GM23338 (cell line): ENCODE results near the gene IFITM5. TPM values are rescaled to one million over a fixed set of nuclear protein-coding genes. Genes with fewer than 3 reads are reported as not detected.

Source experiments
- ATAC-seq: fragments of 200-7000 bp; cut with Tn5 transposase; 3 replicates; pipeline ENCODE4 v1.9.1; 2020
- DNase-seq: peaks from one replicate; pipeline ENCODE4 v3.0.0-alpha.2; 2015; ENCODE audit warnings: low spot score
- H2AFZ ChIP-seq: fragments of 200-600 bp; sonication (generic); 2 replicates; pipeline ENCODE4 v1.8.0; 2016; ENCODE audit warnings: antibody characterized with exemption, mild to moderate bottlenecking, moderate library complexity
- H3F3A ChIP-seq: fragments of 200-600 bp; sonication (generic); replicated peaks from 2 replicates; pipeline ENCODE4 v1.8.0; 2017; ENCODE audit warnings: antibody characterized with exemption, mixed run types, low read depth
- H3K27ac ChIP-seq: fragments of 200-600 bp; sonication (generic); 2 replicates; pipeline ENCODE4 v1.6.1; 2016; ENCODE audit warnings: low read depth
- H3K27me3 ChIP-seq: fragments of 200-600 bp; sonication (generic); 2 replicates; pipeline ENCODE4 v1.8.0; 2016; ENCODE audit warnings: mild to moderate bottlenecking, mixed run types, moderate library complexity; ENCODE audit not compliant: insufficient read depth
- H3K36me3 ChIP-seq: fragments of 200-600 bp; sonication (generic); 2 replicates; pipeline ENCODE4 v1.8.0; 2016; ENCODE audit warnings: mild to moderate bottlenecking; ENCODE audit not compliant: insufficient read depth
- H3K4me1 ChIP-seq: fragments of 200-600 bp; sonication (generic); 2 replicates; pipeline ENCODE4 v1.8.0; 2016; ENCODE audit warnings: mild to moderate bottlenecking, moderate library complexity; ENCODE audit not compliant: insufficient read depth
- H3K4me2 ChIP-seq: fragments of 200-600 bp; sonication (generic); 2 replicates; pipeline ENCODE4 v1.7.1; 2017; ENCODE audit warnings: mixed run types
- H3K4me3 ChIP-seq: fragments of 200-600 bp; sonication (generic); 2 replicates; pipeline ENCODE4 v1.6.1; 2016; ENCODE audit warnings: mixed run types
- H3K79me2 ChIP-seq: fragments of 200-600 bp; sonication (generic); replicated peaks from 2 replicates; pipeline ENCODE4 v1.8.0; 2017; ENCODE audit warnings: mild to moderate bottlenecking; ENCODE audit not compliant: insufficient read depth
- H3K9me2 ChIP-seq: fragments of 200-600 bp; sonication (generic); 2 replicates; pipeline ENCODE4 v1.8.0; 2017; ENCODE audit not compliant: insufficient read depth
- H4K20me1 ChIP-seq: fragments of 200-600 bp; sonication (generic); replicated peaks from 2 replicates; pipeline ENCODE4 v1.8.0; 2017; ENCODE audit warnings: mild to moderate bottlenecking; ENCODE audit not compliant: insufficient read depth
- H3K27ac Mint-ChIP-seq: 2 replicates; pipeline ENCODE4 v1.8.0; 2020; ENCODE audit warnings: inconsistent platforms, mild to moderate bottlenecking, moderate library complexity, mixed read lengths
- H3K27me3 Mint-ChIP-seq: 3 replicates; pipeline ENCODE4 v1.8.0; 2022; ENCODE audit warnings: low read depth, mild to moderate bottlenecking, moderate library complexity, mixed read lengths, inconsistent platforms; ENCODE audit not compliant: insufficient read depth, poor library complexity
- H3K36me3 Mint-ChIP-seq: 3 replicates; pipeline ENCODE4 v1.8.0; 2021; ENCODE audit warnings: low read depth, mild to moderate bottlenecking, inconsistent platforms, moderate library complexity, mixed read lengths
- H3K4me1 Mint-ChIP-seq: 3 replicates; pipeline ENCODE4 v1.8.0; 2020; ENCODE audit warnings: mild to moderate bottlenecking, inconsistent platforms, mixed read lengths
- H3K4me3 Mint-ChIP-seq: 3 replicates; pipeline ENCODE4 v1.8.0; 2021; ENCODE audit warnings: moderate library complexity, mild to moderate bottlenecking, inconsistent platforms, mixed read lengths
- H3K9me3 Mint-ChIP-seq: 3 replicates; pipeline ENCODE4 v1.8.0; 2020; ENCODE audit warnings: moderate library complexity, mild to moderate bottlenecking, inconsistent platforms, mixed read lengths
- CREB1 ChIP-seq: fragments of 250-450 bp; sonication (Bioruptor Pico); IDR thresholded peaks from 2 replicates; pipeline ENCODE4 v1.5.0; 2020; ENCODE audit warnings: low read depth, mild to moderate bottlenecking, moderate library complexity
- EZH2 ChIP-seq: fragments of 200-600 bp; sonication (generic); IDR thresholded peaks from one replicate; pipeline ENCODE4 v1.8.0; 2017; ENCODE audit warnings: antibody characterized with exemption, mild to moderate bottlenecking, low read depth; ENCODE audit not compliant: unreplicated experiment
- JUNB ChIP-seq: IDR thresholded peaks from one replicate; pipeline ENCODE4 v1.6.1; 2016; ENCODE audit warnings: antibody characterized with exemption; ENCODE audit not compliant: unreplicated experiment
- NANOG ChIP-seq: IDR thresholded peaks from 2 replicates; pipeline ENCODE4 v1.6.1; 2016; ENCODE audit warnings: antibody characterized with exemption, borderline replicate concordance
- STAT1 ChIP-seq: IDR thresholded peaks from one replicate; pipeline ENCODE4 v1.6.1; 2016; ENCODE audit warnings: antibody characterized with exemption; ENCODE audit not compliant: unreplicated experiment
- ZNF114 ChIP-seq: fragments of 250-450 bp; sonication (Bioruptor Pico); IDR thresholded peaks from 2 replicates; pipeline ENCODE4 v1.5.0; 2020; ENCODE audit warnings: mild to moderate bottlenecking, moderate library complexity
- polyA plus RNA-seq: library from polyadenylated mRNA; unstranded; fragments of >200 nt; fragmentation: Nextera tagmentation; extraction: Ambion mirVana; gene quantifications from 2 replicates; pipeline ENCODE4 v1.2.1, GENCODE V29; 2016
- total RNA-seq: library from RNA; depleted of rRNA; stranded (reverse); fragments of >200 nt; shearing (Covaris generic); gene quantifications from 2 replicates; pipeline ENCODE4 v1.2.3, GENCODE V29; 2014
- TF ChIP-seq, protein P1 (sequence below): IDR thresholded peaks from one replicate; pipeline ENCODE4 v1.6.1; 2018; ENCODE audit warnings: antibody characterized with exemption; ENCODE audit not compliant: unreplicated experiment
- TF ChIP-seq, protein P2 (sequence below), 2 experiments: fragments of 200-600 bp in 1 of 2; sonication (generic) in 1 of 2; conservative IDR thresholded peaks; 2 replicates each; pipeline versions ENCODE4 v1.5.1 to v1.6.1; 2016 to 2017; ENCODE audit warnings: antibody characterized with exemption in 2 of 2, low read depth in 2 of 2, mild to moderate bottlenecking in 2 of 2, moderate library complexity in 1 of 2
- TF ChIP-seq, protein P3 (sequence below): fragments of 250-450 bp; sonication (Bioruptor Pico); IDR thresholded peaks from 2 replicates; pipeline ENCODE4 v1.5.0; 2020; ENCODE audit warnings: mild to moderate bottlenecking, moderate library complexity

The IFITM5 gene
- total and polyA plus RNA-seq, 2 experiments from 2014 or later, result not detected

DNA sequence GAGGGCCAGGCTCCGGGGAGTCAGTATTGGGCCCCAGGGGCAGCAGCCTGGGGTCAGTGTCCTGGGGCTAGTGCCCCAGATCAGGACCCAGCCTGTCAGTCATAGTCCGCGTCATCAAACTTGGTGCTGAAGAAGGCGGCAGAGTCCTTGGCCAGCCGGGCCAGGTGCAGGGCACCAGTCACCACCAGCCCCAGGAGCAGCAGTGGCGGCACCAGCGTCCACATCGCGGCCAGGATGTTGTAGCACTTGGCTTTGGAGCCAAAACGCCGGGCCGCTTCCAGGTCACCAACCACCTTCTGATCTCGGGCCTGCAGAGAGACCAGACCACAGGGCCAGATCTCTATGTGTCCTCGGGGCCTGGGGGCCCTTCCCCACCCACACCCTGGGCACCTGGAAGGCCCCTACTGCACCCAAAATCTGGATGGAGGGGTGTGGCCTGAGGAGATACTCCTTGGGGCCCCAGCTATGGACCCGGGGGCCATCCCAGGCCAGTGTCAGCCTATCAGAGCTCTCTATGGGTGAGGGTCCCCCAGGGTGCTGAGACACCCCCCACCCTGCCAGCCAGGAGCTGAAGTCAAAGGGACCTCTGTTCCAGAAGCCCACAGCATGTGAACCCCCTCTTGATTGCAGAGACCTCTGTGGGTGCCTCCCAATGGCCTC is 790 bp downstream of the IFITM5 start (continued):
- TF ChIP-seq, protein P1, sequence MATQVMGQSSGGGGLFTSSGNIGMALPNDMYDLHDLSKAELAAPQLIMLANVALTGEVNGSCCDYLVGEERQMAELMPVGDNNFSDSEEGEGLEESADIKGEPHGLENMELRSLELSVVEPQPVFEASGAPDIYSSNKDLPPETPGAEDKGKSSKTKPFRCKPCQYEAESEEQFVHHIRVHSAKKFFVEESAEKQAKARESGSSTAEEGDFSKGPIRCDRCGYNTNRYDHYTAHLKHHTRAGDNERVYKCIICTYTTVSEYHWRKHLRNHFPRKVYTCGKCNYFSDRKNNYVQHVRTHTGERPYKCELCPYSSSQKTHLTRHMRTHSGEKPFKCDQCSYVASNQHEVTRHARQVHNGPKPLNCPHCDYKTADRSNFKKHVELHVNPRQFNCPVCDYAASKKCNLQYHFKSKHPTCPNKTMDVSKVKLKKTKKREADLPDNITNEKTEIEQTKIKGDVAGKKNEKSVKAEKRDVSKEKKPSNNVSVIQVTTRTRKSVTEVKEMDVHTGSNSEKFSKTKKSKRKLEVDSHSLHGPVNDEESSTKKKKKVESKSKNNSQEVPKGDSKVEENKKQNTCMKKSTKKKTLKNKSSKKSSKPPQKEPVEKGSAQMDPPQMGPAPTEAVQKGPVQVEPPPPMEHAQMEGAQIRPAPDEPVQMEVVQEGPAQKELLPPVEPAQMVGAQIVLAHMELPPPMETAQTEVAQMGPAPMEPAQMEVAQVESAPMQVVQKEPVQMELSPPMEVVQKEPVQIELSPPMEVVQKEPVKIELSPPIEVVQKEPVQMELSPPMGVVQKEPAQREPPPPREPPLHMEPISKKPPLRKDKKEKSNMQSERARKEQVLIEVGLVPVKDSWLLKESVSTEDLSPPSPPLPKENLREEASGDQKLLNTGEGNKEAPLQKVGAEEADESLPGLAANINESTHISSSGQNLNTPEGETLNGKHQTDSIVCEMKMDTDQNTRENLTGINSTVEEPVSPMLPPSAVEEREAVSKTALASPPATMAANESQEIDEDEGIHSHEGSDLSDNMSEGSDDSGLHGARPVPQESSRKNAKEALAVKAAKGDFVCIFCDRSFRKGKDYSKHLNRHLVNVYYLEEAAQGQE, result no peak
- TF ChIP-seq, protein P2, sequence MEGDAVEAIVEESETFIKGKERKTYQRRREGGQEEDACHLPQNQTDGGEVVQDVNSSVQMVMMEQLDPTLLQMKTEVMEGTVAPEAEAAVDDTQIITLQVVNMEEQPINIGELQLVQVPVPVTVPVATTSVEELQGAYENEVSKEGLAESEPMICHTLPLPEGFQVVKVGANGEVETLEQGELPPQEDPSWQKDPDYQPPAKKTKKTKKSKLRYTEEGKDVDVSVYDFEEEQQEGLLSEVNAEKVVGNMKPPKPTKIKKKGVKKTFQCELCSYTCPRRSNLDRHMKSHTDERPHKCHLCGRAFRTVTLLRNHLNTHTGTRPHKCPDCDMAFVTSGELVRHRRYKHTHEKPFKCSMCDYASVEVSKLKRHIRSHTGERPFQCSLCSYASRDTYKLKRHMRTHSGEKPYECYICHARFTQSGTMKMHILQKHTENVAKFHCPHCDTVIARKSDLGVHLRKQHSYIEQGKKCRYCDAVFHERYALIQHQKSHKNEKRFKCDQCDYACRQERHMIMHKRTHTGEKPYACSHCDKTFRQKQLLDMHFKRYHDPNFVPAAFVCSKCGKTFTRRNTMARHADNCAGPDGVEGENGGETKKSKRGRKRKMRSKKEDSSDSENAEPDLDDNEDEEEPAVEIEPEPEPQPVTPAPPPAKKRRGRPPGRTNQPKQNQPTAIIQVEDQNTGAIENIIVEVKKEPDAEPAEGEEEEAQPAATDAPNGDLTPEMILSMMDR (conservative IDR thresholded peaks at IDR 0.05; ENCODE audit: low read depth in 2 of 2), result no peak
- no peak for TF ChIP-seq ZNF114
- no peak for TF ChIP-seq JUNB
- no peak for TF ChIP-seq NANOG
- no peak for TF ChIP-seq EZH2

DNA sequence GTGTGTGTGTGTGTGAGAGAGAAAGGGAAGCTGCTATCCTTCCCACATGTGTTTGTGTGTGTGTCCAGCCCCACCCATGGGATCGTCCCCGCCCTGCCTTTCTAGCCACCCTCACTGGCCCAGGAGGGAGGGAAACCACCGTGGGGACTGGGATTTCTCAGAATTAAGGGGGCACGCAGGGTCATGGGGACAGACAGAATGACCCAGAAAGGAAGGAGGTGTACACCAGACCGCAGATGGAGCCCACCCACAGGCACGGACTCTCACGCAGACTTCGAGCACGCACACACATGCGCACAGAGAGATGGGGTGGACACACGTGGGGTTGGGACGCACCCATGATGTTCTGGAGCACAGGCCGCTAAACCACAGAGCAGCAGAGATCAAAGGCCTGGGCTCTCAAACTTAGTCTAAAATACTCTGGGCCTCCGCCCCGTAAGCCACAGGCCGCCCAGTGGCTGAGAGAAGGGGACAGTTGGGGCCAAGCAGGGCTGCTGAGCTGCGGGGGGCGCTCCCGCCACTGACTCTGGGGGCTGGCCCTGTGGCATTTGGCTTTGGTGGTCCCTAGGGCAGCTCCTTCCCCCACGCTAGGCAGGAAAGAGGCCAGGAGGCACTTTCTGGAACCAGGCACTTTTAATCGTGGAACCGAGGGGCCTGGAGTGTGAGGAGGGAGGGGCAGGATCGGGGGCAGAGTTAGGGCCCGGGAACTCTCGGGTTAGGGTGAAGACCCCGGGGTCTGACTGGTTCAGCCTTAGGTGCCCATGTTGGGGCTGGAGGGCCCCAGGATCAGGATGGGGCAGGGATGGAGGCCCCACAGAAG is 1.5 kb downstream of the IFITM5 start:
- Histone ChIP-seq H3K9me2 (no peaks in the 10 kb centered on the region), H2AFZ (no peak overlapping the region), H3K36me3 (no peaks in the 10 kb centered on the region), H3K79me2 (no peaks in the 10 kb centered on the region), H3K4me3 (no peak overlapping the region), H3K4me2 (no peak overlapping the region), H4K20me1 (no peaks in the 10 kb centered on the region), H3K4me1 (peaks cover 28% of the 10 kb centered on the region), H3K27ac (no peak overlapping the region), H3K27me3 (no peaks in the 10 kb centered on the region), H3F3A (0 out of 2 replicates have a peak, but pooled peaks cover 8% of the 10 kb centered on the region)
- peaks cover 8% of the 10 kb centered on the region; the same call in 2 of the 3 replicates for H3K36me3 Mint-ChIP-seq
- peaks cover 28% of the 10 kb centered on the region for H3K4me1 Mint-ChIP-seq
- DNase-seq (no peak), ATAC-seq (peak; percentile 5)
- H3K27ac Mint-ChIP-seq, result peak overlapping the region; percentile 61
- no peak overlapping the region for H3K4me3 Mint-ChIP-seq
- peaks cover under 1% of the 10 kb centered on the region; the same call in 2 of the 3 replicates for H3K9me3 Mint-ChIP-seq
- H3K27me3 Mint-ChIP-seq, result peaks cover 14% of the 10 kb centered on the region
- TF ChIP-seq STAT1 (no peak), CREB1 (CRISPR knock-in tag) (no peak)
- TF ChIP-seq, protein P3, sequence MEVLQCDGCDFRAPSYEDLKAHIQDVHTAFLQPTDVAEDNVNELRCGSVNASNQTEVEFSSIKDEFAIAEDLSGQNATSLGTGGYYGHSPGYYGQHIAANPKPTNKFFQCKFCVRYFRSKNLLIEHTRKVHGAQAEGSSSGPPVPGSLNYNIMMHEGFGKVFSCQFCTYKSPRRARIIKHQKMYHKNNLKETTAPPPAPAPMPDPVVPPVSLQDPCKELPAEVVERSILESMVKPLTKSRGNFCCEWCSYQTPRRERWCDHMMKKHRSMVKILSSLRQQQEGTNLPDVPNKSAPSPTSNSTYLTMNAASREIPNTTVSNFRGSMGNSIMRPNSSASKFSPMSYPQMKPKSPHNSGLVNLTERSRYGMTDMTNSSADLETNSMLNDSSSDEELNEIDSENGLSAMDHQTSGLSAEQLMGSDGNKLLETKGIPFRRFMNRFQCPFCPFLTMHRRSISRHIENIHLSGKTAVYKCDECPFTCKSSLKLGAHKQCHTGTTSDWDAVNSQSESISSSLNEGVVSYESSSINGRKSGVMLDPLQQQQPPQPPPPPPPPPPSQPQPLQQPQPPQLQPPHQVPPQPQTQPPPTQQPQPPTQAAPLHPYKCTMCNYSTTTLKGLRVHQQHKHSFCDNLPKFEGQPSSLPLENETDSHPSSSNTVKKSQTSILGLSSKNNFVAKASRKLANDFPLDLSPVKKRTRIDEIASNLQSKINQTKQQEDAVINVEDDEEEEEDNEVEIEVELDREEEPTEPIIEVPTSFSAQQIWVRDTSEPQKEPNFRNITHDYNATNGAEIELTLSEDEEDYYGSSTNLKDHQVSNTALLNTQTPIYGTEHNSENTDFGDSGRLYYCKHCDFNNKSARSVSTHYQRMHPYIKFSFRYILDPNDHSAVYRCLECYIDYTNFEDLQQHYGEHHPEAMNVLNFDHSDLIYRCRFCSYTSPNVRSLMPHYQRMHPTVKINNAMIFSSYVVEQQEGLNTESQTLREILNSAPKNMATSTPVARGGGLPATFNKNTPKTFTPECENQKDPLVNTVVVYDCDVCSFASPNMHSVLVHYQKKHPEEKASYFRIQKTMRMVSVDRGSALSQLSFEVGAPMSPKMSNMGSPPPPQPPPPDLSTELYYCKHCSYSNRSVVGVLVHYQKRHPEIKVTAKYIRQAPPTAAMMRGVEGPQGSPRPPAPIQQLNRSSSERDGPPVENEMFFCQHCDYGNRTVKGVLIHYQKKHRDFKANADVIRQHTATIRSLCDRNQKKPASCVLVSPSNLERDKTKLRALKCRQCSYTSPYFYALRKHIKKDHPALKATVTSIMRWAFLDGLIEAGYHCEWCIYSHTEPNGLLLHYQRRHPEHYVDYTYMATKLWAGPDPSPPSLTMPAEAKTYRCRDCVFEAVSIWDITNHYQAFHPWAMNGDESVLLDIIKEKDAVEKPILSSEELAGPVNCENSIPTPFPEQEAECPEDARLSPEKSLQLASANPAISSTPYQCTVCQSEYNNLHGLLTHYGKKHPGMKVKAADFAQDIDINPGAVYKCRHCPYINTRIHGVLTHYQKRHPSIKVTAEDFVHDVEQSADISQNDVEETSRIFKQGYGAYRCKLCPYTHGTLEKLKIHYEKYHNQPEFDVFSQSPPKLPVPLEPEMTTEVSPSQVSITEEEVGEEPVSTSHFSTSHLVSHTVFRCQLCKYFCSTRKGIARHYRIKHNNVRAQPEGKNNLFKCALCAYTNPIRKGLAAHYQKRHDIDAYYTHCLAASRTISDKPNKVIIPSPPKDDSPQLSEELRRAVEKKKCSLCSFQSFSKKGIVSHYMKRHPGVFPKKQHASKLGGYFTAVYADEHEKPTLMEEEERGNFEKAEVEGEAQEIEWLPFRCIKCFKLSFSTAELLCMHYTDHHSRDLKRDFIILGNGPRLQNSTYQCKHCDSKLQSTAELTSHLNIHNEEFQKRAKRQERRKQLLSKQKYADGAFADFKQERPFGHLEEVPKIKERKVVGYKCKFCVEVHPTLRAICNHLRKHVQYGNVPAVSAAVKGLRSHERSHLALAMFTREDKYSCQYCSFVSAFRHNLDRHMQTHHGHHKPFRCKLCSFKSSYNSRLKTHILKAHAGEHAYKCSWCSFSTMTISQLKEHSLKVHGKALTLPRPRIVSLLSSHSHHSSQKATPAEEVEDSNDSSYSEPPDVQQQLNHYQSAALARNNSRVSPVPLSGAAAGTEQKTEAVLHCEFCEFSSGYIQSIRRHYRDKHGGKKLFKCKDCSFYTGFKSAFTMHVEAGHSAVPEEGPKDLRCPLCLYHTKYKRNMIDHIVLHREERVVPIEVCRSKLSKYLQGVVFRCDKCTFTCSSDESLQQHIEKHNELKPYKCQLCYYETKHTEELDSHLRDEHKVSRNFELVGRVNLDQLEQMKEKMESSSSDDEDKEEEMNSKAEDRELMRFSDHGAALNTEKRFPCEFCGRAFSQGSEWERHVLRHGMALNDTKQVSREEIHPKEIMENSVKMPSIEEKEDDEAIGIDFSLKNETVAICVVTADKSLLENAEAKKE (CRISPR knock-in tag), result no peak
